ENCODE results near the gene GJA3.

DNA sequence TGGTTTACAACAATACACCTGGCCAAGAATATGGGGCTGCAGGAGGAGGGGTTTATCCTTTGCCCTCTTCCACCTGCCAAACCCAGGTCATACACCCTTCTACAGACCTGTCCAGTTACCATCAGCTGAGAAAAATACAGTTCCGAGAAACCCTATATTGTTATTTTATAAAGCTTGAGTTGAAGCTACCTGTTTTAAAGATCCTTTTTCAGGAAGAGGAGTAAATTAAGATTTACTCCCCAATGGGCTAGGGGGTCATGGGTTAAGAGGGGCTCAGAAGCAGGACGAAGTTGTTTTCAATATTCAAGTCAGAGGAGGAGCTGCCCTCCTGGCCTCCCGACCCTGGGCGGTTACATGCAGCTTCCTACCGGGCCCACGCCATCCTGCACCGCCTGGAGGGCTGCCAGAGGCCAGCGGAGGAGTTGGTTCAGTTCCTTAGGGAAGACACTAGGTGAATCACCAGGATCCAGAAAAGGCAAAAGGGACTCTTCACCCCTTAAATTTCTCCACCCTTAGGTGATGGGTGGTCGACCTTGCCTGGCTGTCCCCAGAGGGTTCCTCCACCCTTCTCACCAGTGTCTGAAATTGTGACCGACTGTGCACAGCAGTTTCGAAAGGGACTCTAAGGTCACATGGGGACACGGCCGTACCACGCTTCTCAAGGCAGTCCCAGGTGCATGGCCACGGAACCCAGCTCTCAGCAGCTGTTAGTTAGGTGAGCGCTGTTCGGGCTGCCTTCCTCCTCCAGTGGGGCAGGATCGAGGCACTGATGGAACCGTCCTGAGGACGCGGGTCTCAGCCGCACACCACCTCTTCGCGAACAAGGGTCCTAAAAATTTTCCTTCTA is 30.7 kb upstream of the GJA3 start:
- no peak for TF ChIP-seq POLR2A (IDR thresholded peaks at IDR 0.05)
- TF ChIP-seq, protein P1, sequence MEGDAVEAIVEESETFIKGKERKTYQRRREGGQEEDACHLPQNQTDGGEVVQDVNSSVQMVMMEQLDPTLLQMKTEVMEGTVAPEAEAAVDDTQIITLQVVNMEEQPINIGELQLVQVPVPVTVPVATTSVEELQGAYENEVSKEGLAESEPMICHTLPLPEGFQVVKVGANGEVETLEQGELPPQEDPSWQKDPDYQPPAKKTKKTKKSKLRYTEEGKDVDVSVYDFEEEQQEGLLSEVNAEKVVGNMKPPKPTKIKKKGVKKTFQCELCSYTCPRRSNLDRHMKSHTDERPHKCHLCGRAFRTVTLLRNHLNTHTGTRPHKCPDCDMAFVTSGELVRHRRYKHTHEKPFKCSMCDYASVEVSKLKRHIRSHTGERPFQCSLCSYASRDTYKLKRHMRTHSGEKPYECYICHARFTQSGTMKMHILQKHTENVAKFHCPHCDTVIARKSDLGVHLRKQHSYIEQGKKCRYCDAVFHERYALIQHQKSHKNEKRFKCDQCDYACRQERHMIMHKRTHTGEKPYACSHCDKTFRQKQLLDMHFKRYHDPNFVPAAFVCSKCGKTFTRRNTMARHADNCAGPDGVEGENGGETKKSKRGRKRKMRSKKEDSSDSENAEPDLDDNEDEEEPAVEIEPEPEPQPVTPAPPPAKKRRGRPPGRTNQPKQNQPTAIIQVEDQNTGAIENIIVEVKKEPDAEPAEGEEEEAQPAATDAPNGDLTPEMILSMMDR (IDR thresholded peaks at IDR 0.05 in 4 of 5, conservative IDR thresholded peaks at IDR 0.05 in 1 of 5) = no peak
